ENCODE data around the gene HS3ST4. TPM values are rescaled to one million over a fixed set of nuclear protein-coding genes. Genes with fewer than 3 reads are reported as not detected.

The HS3ST4 gene
- total and polyA plus RNA-seq, 10 of the 15 experiments (the other 5 are each of a cell fraction or from before 2014, with no cell fraction given) = 0.05 TPM; not detected in 9

GRCh38 chr16:26058326-26058725, 366.6 kb downstream of the HS3ST4 start (continued):
- no peak for TF ChIP-seq ATF2 (IDR thresholded peaks at IDR 0.05; ENCODE audit: low read length)
- TF ChIP-seq HSF1 (IDR thresholded peaks at IDR 0.05; ENCODE audit: low read depth, low read length) = no peak
- no peak for TF ChIP-seq FOS (IDR thresholded peaks at IDR 0.05; ENCODE audit: borderline replicate concordance, extremely low read depth, insufficient read length)
- TF ChIP-seq KLF5 (IDR thresholded peaks at IDR 0.05; ENCODE audit: partially characterized antibody) = no peak
- TF ChIP-seq ZNF274 (IDR thresholded peaks at IDR 0.05; ENCODE audit: insufficient read depth, insufficient read length) = no peak
- no peak for TF ChIP-seq CREM (IDR thresholded peaks at IDR 0.05; ENCODE audit: low read depth)
- no peak for TF ChIP-seq NR2C1 (IDR thresholded peaks at IDR 0.05)
- TF ChIP-seq EP300 (IDR thresholded peaks at IDR 0.05; ENCODE audit: borderline replicate concordance in 1 of 2, control insufficient read depth in 1 of 2, low read depth in 2 of 2, low read length in 2 of 2) = no peak
- no peak for TF ChIP-seq MYC (IDR thresholded peaks at IDR 0.05; ENCODE audit: insufficient read depth, insufficient read length, insufficient replicate concordance, low read length, severe bottlenecking)

Measured in GM12878 (cell line).